Astrocyte of the spinal cord (primary cell): Measurements from ENCODE around the gene LRP8.

ENCODE experiments used
- DNase-seq: peaks from one replicate; pipeline ENCODE4 v3.0.0; 2011; ENCODE audit warnings: low read depth, low spot score
- H3K4me3 ChIP-seq: 2 replicates; pipeline ENCODE4 v1.5.1; 2011; ENCODE audit warnings: low read depth, mild to moderate bottlenecking, low read length, moderate library complexity
- in situ Hi-C: cut with HindIII; loops from 2 replicates; pipeline ENCODE4 v1.10.0; 2017; ENCODE audit warnings: low sequenced_read_pairs
- TF ChIP-seq, protein P1 (sequence below): IDR thresholded peaks from 2 replicates; pipeline ENCODE4 v1.5.1; 2012; ENCODE audit warnings: low read depth, mild to moderate bottlenecking, low read length, inconsistent platforms

LRP8 gene

GRCh38 chr1:53319296-53320101 is 8.4 kb downstream of the LRP8 start:
- no peak overlapping the region for H3K4me3 ChIP-seq
- DNase-seq: no peak

GRCh38 chr1:53317646-53318539 is 10.0 kb downstream of the LRP8 start:
- H3K4me3 ChIP-seq: no peak overlapping the region
- TF ChIP-seq, protein P1, sequence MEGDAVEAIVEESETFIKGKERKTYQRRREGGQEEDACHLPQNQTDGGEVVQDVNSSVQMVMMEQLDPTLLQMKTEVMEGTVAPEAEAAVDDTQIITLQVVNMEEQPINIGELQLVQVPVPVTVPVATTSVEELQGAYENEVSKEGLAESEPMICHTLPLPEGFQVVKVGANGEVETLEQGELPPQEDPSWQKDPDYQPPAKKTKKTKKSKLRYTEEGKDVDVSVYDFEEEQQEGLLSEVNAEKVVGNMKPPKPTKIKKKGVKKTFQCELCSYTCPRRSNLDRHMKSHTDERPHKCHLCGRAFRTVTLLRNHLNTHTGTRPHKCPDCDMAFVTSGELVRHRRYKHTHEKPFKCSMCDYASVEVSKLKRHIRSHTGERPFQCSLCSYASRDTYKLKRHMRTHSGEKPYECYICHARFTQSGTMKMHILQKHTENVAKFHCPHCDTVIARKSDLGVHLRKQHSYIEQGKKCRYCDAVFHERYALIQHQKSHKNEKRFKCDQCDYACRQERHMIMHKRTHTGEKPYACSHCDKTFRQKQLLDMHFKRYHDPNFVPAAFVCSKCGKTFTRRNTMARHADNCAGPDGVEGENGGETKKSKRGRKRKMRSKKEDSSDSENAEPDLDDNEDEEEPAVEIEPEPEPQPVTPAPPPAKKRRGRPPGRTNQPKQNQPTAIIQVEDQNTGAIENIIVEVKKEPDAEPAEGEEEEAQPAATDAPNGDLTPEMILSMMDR: no peak
- DNase-seq: no peak
- in situ Hi-C loops: no loop called here

More at GRCh38 chr1:53319296-53320101, 8.4 kb downstream of the LRP8 start:
- TF ChIP-seq, protein P1: no peak
- in situ Hi-C loops: no loop called here

GRCh38 chr1:53316766-53317581 is 10.9 kb downstream of the LRP8 start:
- no peak overlapping the region for H3K4me3 ChIP-seq
- in situ Hi-C loops: no loop called here
- TF ChIP-seq, protein P1: no peak
- DNase-seq: no peak

- TF ChIP-seq, protein P1: no peak
- no peak for DNase-seq
- H3K4me3 ChIP-seq: no peak overlapping the region
- in situ Hi-C loops: no loop called here
These were observed 11.5 kb downstream of the LRP8 start for GRCh38 chr1:53316424-53316765.

DNA sequence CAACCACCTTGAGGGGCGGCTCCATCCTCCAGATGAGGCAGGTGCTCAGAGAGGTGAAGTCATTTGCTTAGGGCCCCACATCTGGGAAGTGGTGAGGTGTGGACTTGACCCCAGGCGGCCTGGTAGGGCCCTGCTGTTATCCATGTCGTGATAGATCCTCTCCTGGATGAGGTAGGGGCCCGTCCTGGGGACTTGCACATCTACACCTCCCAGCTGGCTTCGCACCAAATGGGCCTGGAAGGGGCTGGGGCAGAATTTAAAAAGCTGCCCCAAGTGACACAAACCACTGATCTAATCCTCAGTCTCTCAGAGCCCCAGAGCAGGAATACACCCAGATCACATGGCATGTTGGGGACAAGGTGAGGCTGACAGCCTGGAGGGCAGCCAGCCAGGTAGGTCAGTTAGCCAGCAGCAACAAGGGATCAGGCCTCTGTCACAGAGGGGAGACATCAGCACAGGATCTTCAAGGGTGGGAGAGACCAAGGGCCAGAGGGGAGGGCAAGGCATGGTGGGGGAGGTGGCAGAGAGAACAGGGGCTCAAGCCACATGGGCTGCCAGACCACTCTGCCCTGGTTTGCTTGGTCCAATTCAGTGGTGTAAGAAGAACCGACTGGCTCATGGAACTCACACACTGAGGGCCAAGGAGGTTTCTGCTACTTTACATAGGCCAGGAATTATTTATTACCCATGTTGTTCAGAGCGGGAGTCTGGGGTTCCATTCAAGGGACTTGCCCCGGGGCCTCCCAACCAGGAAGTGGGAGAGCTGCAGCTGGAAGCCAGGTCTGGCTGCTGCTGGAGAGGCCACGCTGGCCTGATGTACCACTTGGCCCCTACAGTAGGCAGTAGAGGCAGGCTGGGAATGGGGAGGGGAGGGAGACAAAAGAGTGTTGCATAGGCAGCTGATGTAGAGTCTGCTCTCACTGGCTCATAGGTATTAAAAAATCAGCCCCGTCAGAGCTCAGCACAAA is 12.1 kb downstream of the LRP8 start:
- in situ Hi-C loops: no loop called here
- no peak overlapping the region for H3K4me3 ChIP-seq
- TF ChIP-seq, protein P1: peak; percentile 8
- no peak for DNase-seq
